Measurements from ENCODE around the gene LYG2. TPM values are rescaled to one million over a fixed set of nuclear protein-coding genes. Genes with fewer than 3 reads are reported as not detected.

LYG2 gene
- polyA plus RNA-seq, 1 donor from 2014 or later, result not detected

DNA sequence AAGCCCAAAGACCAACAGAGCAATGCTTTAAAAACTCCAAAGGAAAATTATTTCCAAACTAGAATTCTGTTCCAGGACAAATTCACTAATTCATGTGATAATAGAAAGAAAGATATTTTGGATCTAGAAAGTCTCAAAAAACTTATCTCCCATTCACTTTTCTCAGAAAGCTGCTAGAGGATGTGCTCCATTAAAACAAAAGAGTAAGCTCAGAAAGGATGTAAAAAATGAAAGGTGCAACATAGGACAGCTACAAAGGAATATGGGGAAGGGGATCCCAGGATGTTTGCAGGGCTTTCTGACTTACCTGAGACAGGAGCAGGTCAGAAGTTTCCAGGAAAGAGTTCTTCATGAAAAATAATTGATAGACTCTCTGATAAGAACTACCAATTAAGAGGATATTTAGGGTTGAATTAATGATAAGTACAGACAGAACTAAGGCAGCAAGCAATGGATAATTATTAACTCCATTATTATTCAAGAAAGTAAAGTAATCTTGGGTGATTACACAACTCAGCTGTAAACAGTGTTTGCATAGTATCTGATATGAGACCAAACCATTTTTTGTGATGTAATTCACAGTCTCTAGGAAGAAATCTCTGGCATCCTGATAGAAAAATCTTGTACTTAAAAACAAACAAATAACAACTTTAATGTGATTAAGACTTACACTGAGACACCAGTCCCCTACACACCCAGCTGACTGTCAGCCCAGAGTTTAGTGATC is 24.7 kb upstream of the LYG2 start:
- no peak overlapping the region for H2AFZ ChIP-seq (ENCODE audit: low read depth, low read length)
- no peaks in the 10 kb centered on the region for H3K9me2 ChIP-seq (ENCODE audit: insufficient read depth, low read length)
- no peaks in the 10 kb centered on the region for H3K9me3 ChIP-seq (ENCODE audit: low read length)
- H3K4me3 ChIP-seq (ENCODE audit: low read length), result no peak overlapping the region
- no peak for TF ChIP-seq RAD21 (conservative IDR thresholded peaks at IDR 0.05)
- TF ChIP-seq, protein P1, sequence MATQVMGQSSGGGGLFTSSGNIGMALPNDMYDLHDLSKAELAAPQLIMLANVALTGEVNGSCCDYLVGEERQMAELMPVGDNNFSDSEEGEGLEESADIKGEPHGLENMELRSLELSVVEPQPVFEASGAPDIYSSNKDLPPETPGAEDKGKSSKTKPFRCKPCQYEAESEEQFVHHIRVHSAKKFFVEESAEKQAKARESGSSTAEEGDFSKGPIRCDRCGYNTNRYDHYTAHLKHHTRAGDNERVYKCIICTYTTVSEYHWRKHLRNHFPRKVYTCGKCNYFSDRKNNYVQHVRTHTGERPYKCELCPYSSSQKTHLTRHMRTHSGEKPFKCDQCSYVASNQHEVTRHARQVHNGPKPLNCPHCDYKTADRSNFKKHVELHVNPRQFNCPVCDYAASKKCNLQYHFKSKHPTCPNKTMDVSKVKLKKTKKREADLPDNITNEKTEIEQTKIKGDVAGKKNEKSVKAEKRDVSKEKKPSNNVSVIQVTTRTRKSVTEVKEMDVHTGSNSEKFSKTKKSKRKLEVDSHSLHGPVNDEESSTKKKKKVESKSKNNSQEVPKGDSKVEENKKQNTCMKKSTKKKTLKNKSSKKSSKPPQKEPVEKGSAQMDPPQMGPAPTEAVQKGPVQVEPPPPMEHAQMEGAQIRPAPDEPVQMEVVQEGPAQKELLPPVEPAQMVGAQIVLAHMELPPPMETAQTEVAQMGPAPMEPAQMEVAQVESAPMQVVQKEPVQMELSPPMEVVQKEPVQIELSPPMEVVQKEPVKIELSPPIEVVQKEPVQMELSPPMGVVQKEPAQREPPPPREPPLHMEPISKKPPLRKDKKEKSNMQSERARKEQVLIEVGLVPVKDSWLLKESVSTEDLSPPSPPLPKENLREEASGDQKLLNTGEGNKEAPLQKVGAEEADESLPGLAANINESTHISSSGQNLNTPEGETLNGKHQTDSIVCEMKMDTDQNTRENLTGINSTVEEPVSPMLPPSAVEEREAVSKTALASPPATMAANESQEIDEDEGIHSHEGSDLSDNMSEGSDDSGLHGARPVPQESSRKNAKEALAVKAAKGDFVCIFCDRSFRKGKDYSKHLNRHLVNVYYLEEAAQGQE (IDR thresholded peaks at IDR 0.05; ENCODE audit: borderline replicate concordance), result no peak
- TF ChIP-seq POLR2AphosphoS5 (IDR thresholded peaks at IDR 0.05), result no peak
- TF ChIP-seq EZH2 (IDR thresholded peaks at IDR 0.05; ENCODE audit: borderline replicate concordance, insufficient read depth, low read length, poor library complexity, severe bottlenecking), result no peak
- TF ChIP-seq, protein P2, sequence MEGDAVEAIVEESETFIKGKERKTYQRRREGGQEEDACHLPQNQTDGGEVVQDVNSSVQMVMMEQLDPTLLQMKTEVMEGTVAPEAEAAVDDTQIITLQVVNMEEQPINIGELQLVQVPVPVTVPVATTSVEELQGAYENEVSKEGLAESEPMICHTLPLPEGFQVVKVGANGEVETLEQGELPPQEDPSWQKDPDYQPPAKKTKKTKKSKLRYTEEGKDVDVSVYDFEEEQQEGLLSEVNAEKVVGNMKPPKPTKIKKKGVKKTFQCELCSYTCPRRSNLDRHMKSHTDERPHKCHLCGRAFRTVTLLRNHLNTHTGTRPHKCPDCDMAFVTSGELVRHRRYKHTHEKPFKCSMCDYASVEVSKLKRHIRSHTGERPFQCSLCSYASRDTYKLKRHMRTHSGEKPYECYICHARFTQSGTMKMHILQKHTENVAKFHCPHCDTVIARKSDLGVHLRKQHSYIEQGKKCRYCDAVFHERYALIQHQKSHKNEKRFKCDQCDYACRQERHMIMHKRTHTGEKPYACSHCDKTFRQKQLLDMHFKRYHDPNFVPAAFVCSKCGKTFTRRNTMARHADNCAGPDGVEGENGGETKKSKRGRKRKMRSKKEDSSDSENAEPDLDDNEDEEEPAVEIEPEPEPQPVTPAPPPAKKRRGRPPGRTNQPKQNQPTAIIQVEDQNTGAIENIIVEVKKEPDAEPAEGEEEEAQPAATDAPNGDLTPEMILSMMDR (IDR thresholded peaks at IDR 0.05; ENCODE audit: poor library complexity, severe bottlenecking), result no peak
- no peak for TF ChIP-seq EP300 (conservative IDR thresholded peaks at IDR 0.05; ENCODE audit: poor library complexity, severe bottlenecking)
- no peak for TF ChIP-seq TAF1 (IDR thresholded peaks at IDR 0.05; ENCODE audit: low read depth)
- no peak for TF ChIP-seq SMC3 (conservative IDR thresholded peaks at IDR 0.05; ENCODE audit: poor library complexity)
- no peak for TF ChIP-seq MXI1 (conservative IDR thresholded peaks at IDR 0.05; ENCODE audit: poor library complexity, severe bottlenecking)
- H3K27ac ChIP-seq (ENCODE audit: low read length), result no peak overlapping the region
- no peak overlapping the region for H3K4me2 ChIP-seq (ENCODE audit: low read length)
- no peaks in the 10 kb centered on the region for H3K27me3 ChIP-seq (ENCODE audit: insufficient read depth, low read depth, low read length)
- H4K20me1 ChIP-seq (ENCODE audit: insufficient read depth), result no peaks in the 10 kb centered on the region
- H3F3A ChIP-seq (ENCODE audit: insufficient read depth, low read length, poor library complexity, severe bottlenecking), result no peaks in the 10 kb centered on the region
- no peaks in the 10 kb centered on the region for H3K79me2 ChIP-seq (replicated peaks; ENCODE audit: insufficient read depth, low read length)
- H3K36me3 ChIP-seq (ENCODE audit: insufficient read depth, low read length), result no peaks in the 10 kb centered on the region
- no peak overlapping the region for H3K9ac ChIP-seq (ENCODE audit: low read length)

GRCh38 chr2:99278793-99279291 is 23.4 kb upstream of the LYG2 start:
- Histone ChIP-seq H3K9me3 (ENCODE audit: low read length) (no peaks in the 10 kb centered on the region), H3K9ac (ENCODE audit: low read length) (no peak overlapping the region), H3K9me2 (ENCODE audit: insufficient read depth, low read length) (no peaks in the 10 kb centered on the region), H3F3A (ENCODE audit: insufficient read depth, low read length, poor library complexity, severe bottlenecking) (no peaks in the 10 kb centered on the region), H3K4me3 (ENCODE audit: low read length) (no peak overlapping the region), H2AFZ (ENCODE audit: low read depth, low read length) (no peak overlapping the region), H3K27ac (ENCODE audit: low read length) (no peak overlapping the region), H3K79me2 (replicated peaks; ENCODE audit: insufficient read depth, low read length) (no peaks in the 10 kb centered on the region), H4K20me1 (ENCODE audit: insufficient read depth) (no peaks in the 10 kb centered on the region), H3K27me3 (ENCODE audit: insufficient read depth, low read depth, low read length) (no peaks in the 10 kb centered on the region), H3K36me3 (ENCODE audit: insufficient read depth, low read length) (no peaks in the 10 kb centered on the region), H3K4me2 (ENCODE audit: low read length) (no peak overlapping the region)
- TF ChIP-seq MXI1 (conservative IDR thresholded peaks at IDR 0.05; ENCODE audit: poor library complexity, severe bottlenecking), result no peak
- no peak for TF ChIP-seq EP300 (conservative IDR thresholded peaks at IDR 0.05; ENCODE audit: poor library complexity, severe bottlenecking)
- TF ChIP-seq, protein P2 (IDR thresholded peaks at IDR 0.05; ENCODE audit: poor library complexity, severe bottlenecking), result no peak
- TF ChIP-seq SMC3 (conservative IDR thresholded peaks at IDR 0.05; ENCODE audit: poor library complexity), result no peak
- TF ChIP-seq RAD21 (conservative IDR thresholded peaks at IDR 0.05), result no peak
- no peak for TF ChIP-seq EZH2 (IDR thresholded peaks at IDR 0.05; ENCODE audit: borderline replicate concordance, insufficient read depth, low read length, poor library complexity, severe bottlenecking)
- TF ChIP-seq TAF1 (IDR thresholded peaks at IDR 0.05; ENCODE audit: low read depth), result no peak
- TF ChIP-seq, protein P1 (IDR thresholded peaks at IDR 0.05; ENCODE audit: borderline replicate concordance), result no peak
- TF ChIP-seq POLR2AphosphoS5 (IDR thresholded peaks at IDR 0.05), result no peak
